ENCODE measurements around the gene TSPAN4. TPM values are rescaled to one million over a fixed set of nuclear protein-coding genes. Genes with fewer than 3 reads are reported as not detected.

Gene TSPAN4
- total RNA-seq, 2 donors from 2014 or later, result 48.8 to 94.9 TPM

DNA sequence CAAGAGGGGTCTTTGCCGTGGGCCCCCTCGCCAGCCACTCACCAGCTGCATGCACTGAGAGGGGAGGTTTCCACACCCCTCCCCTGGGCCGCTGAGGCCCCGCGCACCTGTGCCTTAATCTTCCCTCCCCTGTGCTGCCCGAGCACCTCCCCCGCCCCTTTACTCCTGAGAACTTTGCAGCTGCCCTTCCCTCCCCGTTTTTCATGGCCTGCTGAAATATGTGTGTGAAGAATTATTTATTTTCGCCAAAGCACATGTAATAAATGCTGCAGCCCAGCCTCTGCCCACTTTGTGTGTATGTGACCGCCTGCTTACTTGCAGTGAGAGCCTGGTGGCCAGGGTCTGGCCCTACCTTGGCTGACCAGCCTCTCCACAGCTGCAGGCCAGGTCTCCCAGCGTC lies 17.7 kb upstream of the TSPAN4 start:
- TF ChIP-seq POLR2A (IDR thresholded peaks at IDR 0.05) (no peak), POLR2AphosphoS5 (IDR thresholded peaks at IDR 0.05) (no peak)
- TF ChIP-seq, protein P1, sequence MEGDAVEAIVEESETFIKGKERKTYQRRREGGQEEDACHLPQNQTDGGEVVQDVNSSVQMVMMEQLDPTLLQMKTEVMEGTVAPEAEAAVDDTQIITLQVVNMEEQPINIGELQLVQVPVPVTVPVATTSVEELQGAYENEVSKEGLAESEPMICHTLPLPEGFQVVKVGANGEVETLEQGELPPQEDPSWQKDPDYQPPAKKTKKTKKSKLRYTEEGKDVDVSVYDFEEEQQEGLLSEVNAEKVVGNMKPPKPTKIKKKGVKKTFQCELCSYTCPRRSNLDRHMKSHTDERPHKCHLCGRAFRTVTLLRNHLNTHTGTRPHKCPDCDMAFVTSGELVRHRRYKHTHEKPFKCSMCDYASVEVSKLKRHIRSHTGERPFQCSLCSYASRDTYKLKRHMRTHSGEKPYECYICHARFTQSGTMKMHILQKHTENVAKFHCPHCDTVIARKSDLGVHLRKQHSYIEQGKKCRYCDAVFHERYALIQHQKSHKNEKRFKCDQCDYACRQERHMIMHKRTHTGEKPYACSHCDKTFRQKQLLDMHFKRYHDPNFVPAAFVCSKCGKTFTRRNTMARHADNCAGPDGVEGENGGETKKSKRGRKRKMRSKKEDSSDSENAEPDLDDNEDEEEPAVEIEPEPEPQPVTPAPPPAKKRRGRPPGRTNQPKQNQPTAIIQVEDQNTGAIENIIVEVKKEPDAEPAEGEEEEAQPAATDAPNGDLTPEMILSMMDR (IDR thresholded peaks at IDR 0.05), result no peak
- peak overlapping the region in 1 of 2 donors; percentile 53 for H3K27ac ChIP-seq
- intact Hi-C loops (cut with DNase I), result no loop called here
- DNase-seq (ENCODE audit: low spot score), result no peak
- WGBS, result 67% methylated on average over 11 of the region's 11 CpGs
- H3K4me3 ChIP-seq, result no peak overlapping the region
- no peaks in the 10 kb centered on the region for H3K9me3 ChIP-seq
- peaks cover 39% of the 10 kb centered on the region for H3K4me1 ChIP-seq (replicated peaks)
- H3K27me3 ChIP-seq (replicated peaks; ENCODE audit: insufficient read depth), result no peaks in the 10 kb centered on the region
- peaks cover 8 to 16% of the 10 kb centered on the region in 2 donors for H3K36me3 ChIP-seq

DNA sequence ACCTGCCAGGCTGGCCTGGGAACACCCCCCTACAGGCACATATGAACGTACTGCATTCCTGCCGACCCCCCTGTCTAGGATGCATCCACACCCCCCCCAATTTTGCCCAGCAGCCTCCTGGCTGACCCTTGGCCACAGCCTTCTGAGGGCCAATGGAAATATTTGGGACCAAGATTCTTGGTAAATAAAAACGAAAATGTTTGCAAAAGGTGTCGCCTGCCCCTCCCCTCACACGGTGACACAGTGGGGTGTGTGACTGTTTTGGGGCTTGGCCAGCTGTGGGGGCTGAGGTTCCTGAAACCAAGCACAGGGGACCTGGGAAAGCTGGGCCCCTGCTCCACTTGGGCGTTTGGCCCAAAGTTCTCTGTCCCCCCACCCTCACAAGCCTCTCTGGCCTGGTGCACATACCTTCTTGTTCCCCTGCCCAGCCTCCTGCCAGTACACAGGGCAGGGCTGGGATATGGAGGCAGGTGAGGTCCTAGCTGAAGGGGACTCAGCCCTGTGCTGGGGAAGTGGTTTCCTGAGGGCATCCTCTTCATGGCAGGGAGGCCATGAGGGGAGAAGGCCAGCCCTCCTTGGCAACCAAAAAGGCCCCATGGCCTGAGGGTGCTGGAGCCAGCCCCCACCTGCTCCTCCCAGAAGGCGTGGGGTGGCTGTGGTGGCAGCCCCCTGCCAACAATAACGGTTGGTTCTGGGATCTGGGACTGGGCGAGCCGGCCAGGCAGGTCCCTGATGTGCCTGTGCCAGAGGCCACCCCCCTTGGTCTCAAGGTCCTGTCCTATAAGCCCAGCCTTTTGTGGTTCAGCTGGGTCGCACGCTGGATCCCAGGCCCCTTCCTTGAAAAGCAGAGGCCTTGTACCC lies 17.1 kb upstream of the TSPAN4 start:
- DNase-seq (ENCODE audit: low spot score), result no peak
- peaks cover 8 to 16% of the 10 kb centered on the region in 2 donors for H3K36me3 ChIP-seq
- intact Hi-C loops (cut with DNase I), result no loop called here
- no peak overlapping the region for H3K4me3 ChIP-seq
- TF ChIP-seq POLR2A (IDR thresholded peaks at IDR 0.05) (no peak), POLR2AphosphoS5 (IDR thresholded peaks at IDR 0.05) (no peak)
- TF ChIP-seq, protein P1 (IDR thresholded peaks at IDR 0.05), result no peak
- 57% methylated on average over 12 of the region's 12 CpGs for WGBS
- peak overlapping the region; percentile 53 to 62 for H3K27ac ChIP-seq
- no peaks in the 10 kb centered on the region for H3K27me3 ChIP-seq (replicated peaks; ENCODE audit: insufficient read depth)
- H3K4me1 ChIP-seq (replicated peaks), result peaks cover 39% of the 10 kb centered on the region
- no peaks in the 10 kb centered on the region for H3K9me3 ChIP-seq

DNA sequence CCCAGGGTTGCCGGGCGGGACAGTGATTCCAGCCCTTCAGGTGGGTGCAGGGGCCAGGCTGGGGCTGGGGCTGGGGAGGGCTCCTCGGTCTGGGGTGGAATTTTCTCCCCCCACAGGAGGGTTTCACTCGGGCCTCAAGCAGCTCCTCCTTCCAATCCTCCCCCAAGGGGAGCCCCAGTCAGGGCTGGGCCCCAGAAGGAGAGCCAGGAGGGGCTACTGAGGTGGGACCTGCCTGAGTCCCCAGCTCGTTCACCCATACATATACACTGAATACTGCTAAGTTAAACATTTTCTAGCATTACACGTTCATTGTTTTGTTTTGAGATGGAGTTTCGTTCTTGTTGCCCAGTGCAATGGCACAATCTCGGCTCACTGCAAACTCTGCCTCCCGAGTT lies 16.4 kb upstream of the TSPAN4 start:
- peak overlapping the region; percentile 53 to 62 for H3K27ac ChIP-seq
- H3K36me3 ChIP-seq, result peaks cover 8 to 16% of the 10 kb centered on the region in 2 donors
- no peaks in the 10 kb centered on the region for H3K27me3 ChIP-seq (replicated peaks; ENCODE audit: insufficient read depth)
- TF ChIP-seq POLR2A (IDR thresholded peaks at IDR 0.05) (no peak), POLR2AphosphoS5 (IDR thresholded peaks at IDR 0.05) (no peak)
- TF ChIP-seq, protein P1 (IDR thresholded peaks at IDR 0.05), result no peak
- peaks cover 33% of the 10 kb centered on the region for H3K4me1 ChIP-seq (replicated peaks)
- no peaks in the 10 kb centered on the region for H3K9me3 ChIP-seq
- intact Hi-C loops (cut with DNase I), result no loop called here
- DNase-seq (ENCODE audit: low spot score), result no peak
- WGBS, result 80% methylated on average over 8 of the region's 9 CpGs
- H3K4me3 ChIP-seq, result no peak overlapping the region

DNA sequence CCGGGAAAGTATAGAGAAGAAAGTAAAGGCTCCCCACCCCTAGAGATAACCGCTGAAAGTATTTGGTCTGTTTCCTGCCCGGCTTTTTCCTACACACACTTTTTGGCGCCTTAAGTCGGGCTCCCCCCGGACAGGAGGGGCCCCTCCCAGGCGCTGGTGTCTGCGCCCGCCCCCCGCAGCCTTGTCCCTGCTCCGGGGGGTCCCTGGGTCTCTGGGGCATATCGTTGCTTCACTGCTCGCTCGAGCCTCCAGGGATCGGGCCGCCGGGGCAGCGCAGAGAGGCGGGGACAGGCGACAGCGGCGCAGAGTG lies 15.9 kb upstream of the TSPAN4 start:
- Histone ChIP-seq H3K27me3 (replicated peaks; ENCODE audit: insufficient read depth) (no peaks in the 10 kb centered on the region), H3K4me3 (peak overlapping the region; percentile 31 to 37), H3K9me3 (no peaks in the 10 kb centered on the region), H3K36me3 (peaks cover 8 to 16% of the 10 kb centered on the region in 2 donors), H3K27ac (peak overlapping the region; percentile 46 to 62), H3K4me1 (replicated peaks) (peaks cover 33% of the 10 kb centered on the region)
- intact Hi-C loops (cut with DNase I), result no loop called here
- TF ChIP-seq POLR2A (IDR thresholded peaks at IDR 0.05) (no peak), POLR2AphosphoS5 (IDR thresholded peaks at IDR 0.05) (no peak)
- TF ChIP-seq, protein P1 (IDR thresholded peaks at IDR 0.05), result no peak
- DNase-seq (ENCODE audit: low spot score), result no peak
- 6% methylated on average over 22 of the region's 22 CpGs for WGBS
